GM19025 (cell line): ENCODE results near the gene DOK7.

Experiments used
- ATAC-seq: cut with Tn5 transposase; IDR thresholded peaks from one replicate; pipeline ENCODE4 v1.9.1; 2021; ENCODE audit warnings: mild to moderate bottlenecking, low read depth, moderate library complexity; ENCODE audit not compliant: unreplicated experiment

The DOK7 gene

GRCh38 chr4:3516836-3517730 is 54.0 kb downstream of the DOK7 start:
- ATAC-seq = no peak

GRCh38 chr4:3517731-3518510 is 54.8 kb downstream of the DOK7 start:
- ATAC-seq = no peak

GRCh38 chr4:3518511-3518880 is 55.4 kb downstream of the DOK7 start:
- ATAC-seq = no peak

GRCh38 chr4:3518941-3519340 is 55.8 kb downstream of the DOK7 start:
- ATAC-seq = no peak

- no peak for ATAC-seq
Measured at GRCh38 chr4:3519468-3520264, 56.6 kb downstream of the DOK7 start.

GRCh38 chr4:3520276-3520675 is 57.2 kb downstream of the DOK7 start:
- no peak for ATAC-seq

- ATAC-seq = no peak
Measured at GRCh38 chr4:3520796-3521600, 57.9 kb downstream of the DOK7 start.

GRCh38 chr4:3521621-3522325 is 58.7 kb downstream of the DOK7 start:
- ATAC-seq = no peak

- no peak for ATAC-seq
Measured at GRCh38 chr4:3522326-3522640, 59.2 kb downstream of the DOK7 start.

GRCh38 chr4:3522651-3523050 is 59.5 kb downstream of the DOK7 start:
- no peak for ATAC-seq

GRCh38 chr4:3523146-3523627 is 60.1 kb downstream of the DOK7 start:
- ATAC-seq = no peak

GRCh38 chr4:3523628-3524221 is 60.6 kb downstream of the DOK7 start:
- no peak for ATAC-seq

- no peak for ATAC-seq
Measured at GRCh38 chr4:3524349-3524748, 61.2 kb downstream of the DOK7 start.

GRCh38 chr4:3524920-3525319 is 61.8 kb downstream of the DOK7 start:
- no peak for ATAC-seq

- no peak for ATAC-seq
Measured at GRCh38 chr4:3525532-3526430, 62.7 kb downstream of the DOK7 start.

- ATAC-seq = no peak
Measured at GRCh38 chr4:3526456-3526855, 63.4 kb downstream of the DOK7 start.

GRCh38 chr4:3527101-3527913 is 64.2 kb downstream of the DOK7 start:
- ATAC-seq = no peak
